Activated CD4-positive, alpha-beta T cell treated with anti-CD3 and anti-CD28 coated beads for 36 hours (primary cell): ENCODE results near the gene TTLL10. TPM values are rescaled to one million over a fixed set of nuclear protein-coding genes. Genes with fewer than 3 reads are reported as not detected.
"Not testable (repeated sequence)": the region's sequence is repeated elsewhere in the genome, so short reads cannot be mapped to it uniquely, and the experiment has no call there.

ENCODE experiments used
- ATAC-seq: fragments of 200-7000 bp; cut with Tn5 transposase; one replicate; pipeline ENCODE4 v1.10.0; 2021; ENCODE audit warnings: mild to moderate bottlenecking, moderate library complexity
- CTCF ChIA-PET: fragments of 350-600 bp; sonication (Branson Sonifier 250); formaldehyde crosslinking; loops from one replicate; lab custom pipeline; 2021; ENCODE audit warnings: antibody characterized with exemption; lab: Charles Lee
- POLR2A ChIA-PET: fragments of 350-600 bp; sonication (Branson Sonifier 250); formaldehyde crosslinking; loops from one replicate; lab custom pipeline; 2021; ENCODE audit warnings: antibody characterized with exemption, inconsistent platforms; lab: Charles Lee
- DNase-seq: peaks from one replicate; pipeline ENCODE4 v3.0.0-alpha.2; 2020
- H3K27ac Mint-ChIP-seq: one replicate; pipeline ENCODE4 v1.8.0; 2021; ENCODE audit warnings: mixed read lengths
- H3K27me3 Mint-ChIP-seq: one replicate; pipeline ENCODE4 v1.8.0; 2021; ENCODE audit warnings: mixed read lengths
- H3K36me3 Mint-ChIP-seq: one replicate; pipeline ENCODE4 v1.8.0; 2021; ENCODE audit warnings: low read depth, mixed read lengths
- H3K4me1 Mint-ChIP-seq: one replicate; pipeline ENCODE4 v1.8.0; 2021; ENCODE audit warnings: mixed read lengths
- H3K4me3 Mint-ChIP-seq: one replicate; pipeline ENCODE4 v1.8.0; 2021; ENCODE audit warnings: mild to moderate bottlenecking, moderate library complexity, mixed read lengths
- H3K9me3 Mint-ChIP-seq: one replicate; pipeline ENCODE4 v1.8.0; 2021; ENCODE audit warnings: low read depth, mixed read lengths
- intact Hi-C, 2 experiments: fragments of 100-400 bp; cut with DNase I in 1 of 2; cut with micrococcal nuclease in 1 of 2; formaldehyde crosslinking; loops; one replicate each; pipeline versions ENCODE4 v1.14.2 to v1.15.1; 2022 to 2024; cut with DNase I, micrococcal nuclease
- total RNA-seq, 2 experiments: library from RNA; stranded (reverse); gene quantifications; one replicate each; pipeline ENCODE4 v1.2.3, GENCODE V29; 2021

Gene TTLL10
- total RNA-seq, 2 experiments from 2014 or later = not detected

DNA sequence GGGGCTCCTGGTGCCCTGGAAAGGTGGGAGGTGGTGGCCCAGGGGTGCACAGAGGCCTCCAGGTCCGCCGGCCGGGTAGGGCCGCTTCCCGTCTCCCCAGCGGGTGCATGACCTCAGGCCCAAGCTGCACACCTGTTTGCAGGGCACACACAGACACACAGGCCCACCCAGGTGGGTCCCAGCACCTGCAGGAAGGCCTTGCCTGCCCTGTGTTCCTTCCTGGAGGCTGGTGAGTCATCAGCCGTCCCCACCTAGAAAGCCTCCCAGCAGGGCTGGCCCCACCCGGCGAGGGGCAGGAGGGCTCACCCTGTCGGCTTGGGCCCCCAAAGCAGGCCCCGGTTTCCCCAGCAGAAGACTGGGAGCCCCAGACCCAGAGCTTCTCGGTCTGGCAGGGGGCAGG lies 23.6 kb upstream of the TTLL10 start:
- CTCF ChIA-PET = interaction anchor here (0.8 kb wide), 1 partner anchor 28 kb away, joined by 3 read pairs; no protein-coding TSS in a partner anchor
- Mint-ChIP-seq H3K27ac (no peak overlapping the region), H3K9me3 (peaks cover 19% of the 10 kb centered on the region), H3K36me3 (no peaks in the 10 kb centered on the region), H3K27me3 (no peaks in the 10 kb centered on the region), H3K4me1 (peaks cover 3% of the 10 kb centered on the region), H3K4me3 (no peak overlapping the region)
- ATAC-seq = no peak
- POLR2A ChIA-PET = no interaction called here
- intact Hi-C loops = no loop called here
- no peak for DNase-seq

DNA sequence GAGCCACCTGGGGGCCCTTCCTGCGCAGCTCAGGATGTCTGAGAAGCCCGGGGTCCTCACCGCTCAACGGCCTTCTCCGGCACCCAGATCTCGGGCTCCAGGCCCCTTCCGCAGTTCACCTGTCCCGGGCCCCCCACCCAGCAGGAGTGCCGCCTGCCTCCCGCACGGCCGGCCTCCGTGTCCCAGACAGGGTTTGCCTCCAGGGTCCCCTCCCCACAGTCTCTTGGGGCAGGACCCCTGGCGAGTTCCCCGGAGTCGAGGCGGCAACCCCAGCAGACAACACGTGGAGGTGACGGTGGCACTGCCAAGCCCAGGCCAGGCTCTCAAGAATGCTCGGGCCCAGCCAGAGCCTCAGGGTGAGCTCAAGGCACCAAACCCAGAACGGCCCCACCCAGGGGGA lies 22.4 kb upstream of the TTLL10 start:
- peaks cover 23% of the 10 kb centered on the region for H3K9me3 Mint-ChIP-seq
- ChIA-PET POLR2A (no interaction called here), CTCF (no interaction called here)
- intact Hi-C loops = no loop called here
- no peak for ATAC-seq
- DNase-seq = no peak
- H3K4me1 Mint-ChIP-seq = no peaks in the 10 kb centered on the region
- no peak overlapping the region for H3K4me3 Mint-ChIP-seq
- H3K36me3 Mint-ChIP-seq = no peaks in the 10 kb centered on the region
- H3K27me3 Mint-ChIP-seq = no peaks in the 10 kb centered on the region
- H3K27ac Mint-ChIP-seq = no peak overlapping the region

DNA sequence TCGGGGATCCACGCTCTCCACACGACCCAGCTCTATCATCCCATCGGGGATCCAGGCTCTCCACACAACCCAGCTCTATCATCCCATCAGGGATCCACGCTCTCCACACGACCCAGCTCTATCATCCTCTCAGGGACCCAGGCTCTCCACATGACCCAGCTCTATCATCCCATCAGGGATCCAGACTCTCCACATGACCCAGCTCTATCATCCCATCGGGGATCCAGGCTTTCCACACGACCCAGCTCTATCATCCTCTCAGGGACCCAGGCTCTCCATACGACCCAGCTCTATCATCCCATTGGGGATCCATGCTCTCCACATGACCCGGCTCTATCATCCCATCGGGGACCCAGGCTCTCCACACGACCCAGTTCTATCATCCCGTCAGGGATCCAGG lies 21.2 kb upstream of the TTLL10 start:
- H3K27ac Mint-ChIP-seq, ATAC-seq, DNase-seq, CTCF ChIA-PET, H3K4me1 Mint-ChIP-seq, H3K27me3 Mint-ChIP-seq, intact Hi-C loops, H3K4me3 Mint-ChIP-seq, H3K36me3 Mint-ChIP-seq, POLR2A ChIA-PET: not testable (repeated sequence)
- H3K9me3 Mint-ChIP-seq = peaks cover 23% of the 10 kb centered on the region

DNA sequence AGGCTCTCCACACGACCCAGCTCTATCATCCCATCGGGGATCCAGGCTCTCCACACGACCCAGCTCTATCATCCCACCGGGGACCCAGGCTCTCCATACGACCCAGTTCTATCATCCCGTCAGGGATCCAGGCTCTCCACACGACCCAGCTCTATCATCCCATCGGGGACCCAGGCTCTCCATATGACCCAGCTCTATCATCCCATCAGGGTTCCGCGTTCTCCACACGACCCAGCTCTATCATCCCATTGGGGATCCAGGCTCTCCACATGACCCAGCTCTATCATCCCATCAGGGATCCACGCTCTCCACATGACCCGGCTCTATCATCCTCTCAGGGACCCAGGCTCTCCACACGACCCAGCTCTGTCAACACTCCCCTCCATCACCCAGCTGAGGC lies 20.5 kb upstream of the TTLL10 start:
- CTCF ChIA-PET, POLR2A ChIA-PET, DNase-seq: not testable (repeated sequence)

DNA sequence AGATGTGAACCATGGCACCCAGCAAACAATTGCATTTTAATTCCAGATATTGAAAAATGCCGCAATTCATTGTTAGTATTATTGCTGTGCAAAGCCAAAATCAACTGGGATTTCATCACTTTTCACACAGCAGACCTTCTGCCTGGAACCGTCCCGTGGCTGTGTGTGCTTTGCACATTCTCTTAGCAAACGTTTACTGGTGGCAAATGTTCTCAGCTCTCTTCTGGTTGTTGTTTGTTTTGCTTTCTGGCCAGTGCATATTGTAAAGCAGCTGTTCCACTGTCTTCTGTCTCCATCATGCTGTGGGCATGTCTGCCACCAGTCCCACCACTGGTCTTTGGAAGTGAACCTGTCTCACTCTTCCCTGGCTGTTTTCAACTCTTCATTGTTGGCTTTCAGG lies 19.8 kb upstream of the TTLL10 start:
- ChIA-PET CTCF (no interaction called here), POLR2A (no interaction called here)
- no peak overlapping the region for H3K27ac Mint-ChIP-seq
- H3K36me3 Mint-ChIP-seq = no peaks in the 10 kb centered on the region
- no peaks in the 10 kb centered on the region for H3K4me1 Mint-ChIP-seq
- ATAC-seq = no peak
- H3K27me3 Mint-ChIP-seq = no peaks in the 10 kb centered on the region
- intact Hi-C loops = no loop called here
- DNase-seq = no peak
- H3K4me3 Mint-ChIP-seq = no peak overlapping the region
- peaks cover 23% of the 10 kb centered on the region for H3K9me3 Mint-ChIP-seq

More for the DNA sequence above, 20.5 kb upstream of the TTLL10 start:
- ATAC-seq, intact Hi-C loops, H3K36me3 Mint-ChIP-seq, H3K4me1 Mint-ChIP-seq, H3K4me3 Mint-ChIP-seq, H3K27me3 Mint-ChIP-seq: not testable (repeated sequence)
- Mint-ChIP-seq H3K9me3 (peaks cover 23% of the 10 kb centered on the region), H3K27ac (peak overlapping the region; percentile 6)

DNA sequence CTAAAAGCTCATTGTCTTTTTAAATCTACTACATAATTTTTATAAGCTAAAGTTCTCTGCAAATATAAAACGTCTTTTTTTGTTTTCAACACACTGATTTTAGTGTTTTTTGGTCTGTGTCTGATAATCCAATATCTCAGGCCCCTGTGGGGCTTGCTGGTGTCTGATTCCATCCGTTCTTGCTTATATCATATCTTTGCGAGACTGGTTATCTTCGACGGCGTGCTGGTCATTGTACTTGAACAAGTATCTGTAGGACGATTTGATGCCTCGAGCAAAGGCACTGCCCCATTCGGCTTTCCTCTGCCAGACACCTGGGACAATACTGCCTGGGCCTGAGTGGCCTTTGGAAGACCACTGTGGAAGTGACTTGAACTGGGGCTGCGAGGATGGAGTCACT lies 18.4 kb upstream of the TTLL10 start:
- POLR2A ChIA-PET = no interaction called here
- H3K27ac Mint-ChIP-seq = peak overlapping the region; percentile 31
- H3K4me3 Mint-ChIP-seq = no peak overlapping the region
- ATAC-seq = no peak
- CTCF ChIA-PET = no interaction called here
- peaks cover 23% of the 10 kb centered on the region for H3K9me3 Mint-ChIP-seq
- intact Hi-C loops = no loop called here
- H3K27me3 Mint-ChIP-seq = no peaks in the 10 kb centered on the region
- no peaks in the 10 kb centered on the region for H3K36me3 Mint-ChIP-seq
- no peaks in the 10 kb centered on the region for H3K4me1 Mint-ChIP-seq
- no peak for DNase-seq

DNA sequence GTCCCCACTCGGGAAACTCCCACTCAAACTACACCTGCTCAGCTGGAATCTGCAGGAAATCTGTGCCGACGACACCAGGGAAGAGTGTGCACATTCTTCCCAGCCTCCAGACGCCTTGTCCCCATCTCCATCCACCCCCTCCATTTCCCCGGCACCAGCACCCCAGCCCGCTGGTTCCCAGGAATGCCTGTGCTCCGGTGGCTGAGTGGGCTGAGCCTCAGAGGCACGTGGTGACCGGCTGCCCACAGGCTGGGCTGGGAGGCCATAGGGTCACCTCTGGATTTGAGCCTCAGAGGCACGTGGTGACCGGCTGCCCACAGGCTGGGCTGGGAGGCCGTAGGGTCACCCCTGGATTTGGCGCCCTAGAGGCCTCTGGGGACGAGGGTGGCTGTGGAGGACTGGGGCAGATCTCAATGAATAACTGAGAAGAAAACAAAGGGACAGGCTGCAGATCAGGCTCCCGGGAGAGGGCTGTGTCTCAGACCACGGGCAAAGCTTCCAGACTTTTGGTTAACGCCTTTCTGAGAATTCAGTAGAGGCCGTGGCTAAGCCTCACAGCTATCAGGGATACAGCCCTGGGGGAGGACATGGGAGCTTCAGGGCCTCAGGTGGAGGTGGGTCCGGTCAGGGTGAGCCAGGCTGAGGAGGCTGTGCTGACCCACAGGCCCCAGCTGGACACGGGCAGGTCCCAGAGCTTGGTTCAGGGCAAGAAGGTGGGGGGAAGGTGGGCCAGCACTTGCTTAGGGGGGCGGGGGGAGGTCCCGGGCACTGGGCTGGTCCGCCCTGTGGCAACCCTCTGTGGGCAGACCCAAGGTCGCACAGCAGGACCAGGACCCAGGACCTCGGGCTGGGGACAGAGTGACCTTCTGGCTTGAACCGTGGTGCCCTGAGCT lies 17.3 kb upstream of the TTLL10 start:
- H3K27ac Mint-ChIP-seq = no peak overlapping the region
- POLR2A ChIA-PET = no interaction called here
- H3K4me3 Mint-ChIP-seq = peak overlapping the region; percentile 30
- ATAC-seq (no peak), DNase-seq (no peak)
- no peaks in the 10 kb centered on the region for H3K4me1 Mint-ChIP-seq
- CTCF ChIA-PET = no interaction called here
- no peaks in the 10 kb centered on the region for H3K36me3 Mint-ChIP-seq
- H3K27me3 Mint-ChIP-seq = no peaks in the 10 kb centered on the region
- H3K9me3 Mint-ChIP-seq = peaks cover 23% of the 10 kb centered on the region
- intact Hi-C loops = loop anchor here in 1 of 2 experiments (1.0 to 2.0 kb wide), 2 partner anchors 40 to 44 kb away; partner anchors contain the start of gene C1orf159

DNA sequence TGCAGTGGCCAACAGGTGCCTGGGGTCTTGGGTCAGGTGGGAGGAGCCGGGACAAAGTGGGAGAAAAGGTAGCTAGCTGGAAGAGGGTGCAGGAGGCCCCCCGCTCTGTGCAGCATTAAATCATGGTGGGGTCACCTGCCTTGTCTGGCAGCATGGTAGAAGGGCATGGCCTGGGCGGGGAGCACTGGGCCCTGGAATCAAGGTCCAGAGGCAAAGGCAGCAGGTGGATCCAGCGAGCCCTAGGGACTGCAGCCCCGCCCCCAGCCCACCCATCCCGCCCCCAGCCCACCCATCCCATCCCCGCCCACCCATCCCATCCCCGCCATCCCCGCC lies 16.7 kb upstream of the TTLL10 start:
- Mint-ChIP-seq H3K9me3 (peaks cover 23% of the 10 kb centered on the region), H3K36me3 (no peaks in the 10 kb centered on the region), H3K4me1 (no peaks in the 10 kb centered on the region), H3K4me3 (peak overlapping the region; percentile 30), H3K27me3 (no peaks in the 10 kb centered on the region), H3K27ac (no peak overlapping the region)
- intact Hi-C loops = loop anchor here in 1 of 2 experiments (1.0 to 2.0 kb wide), 2 partner anchors 41 to 44 kb away; partner anchors contain the start of gene C1orf159
- CTCF ChIA-PET = no interaction called here
- ATAC-seq (no peak), DNase-seq (no peak)
- POLR2A ChIA-PET = no interaction called here

DNA sequence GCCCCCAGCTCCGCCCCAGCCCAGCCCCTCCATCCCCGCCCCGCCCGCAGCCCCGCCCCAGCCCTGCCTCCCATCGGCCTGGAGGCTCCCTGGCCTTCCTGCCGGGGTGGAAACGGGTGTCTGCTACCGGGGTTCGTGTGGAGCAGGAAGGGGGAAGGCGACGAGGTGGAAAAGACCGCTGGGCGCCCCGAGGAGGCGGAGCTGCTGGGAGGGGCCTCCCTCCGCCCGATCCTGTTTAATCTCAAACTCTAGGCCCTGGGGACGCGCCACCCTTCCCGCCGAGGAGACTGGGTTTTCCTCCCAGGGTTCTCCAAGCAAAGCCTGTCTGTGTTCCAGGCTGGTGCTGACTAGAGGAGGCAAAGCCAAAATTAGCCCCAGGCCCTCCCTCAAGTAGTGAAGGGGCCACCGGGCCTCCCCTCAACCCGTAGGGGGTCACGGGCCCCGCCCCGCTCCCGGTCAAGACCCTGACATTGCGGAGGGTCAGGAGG lies 16.2 kb upstream of the TTLL10 start:
- H3K4me1 Mint-ChIP-seq = no peaks in the 10 kb centered on the region
- no peaks in the 10 kb centered on the region for H3K36me3 Mint-ChIP-seq
- peak; percentile 81 for DNase-seq
- H3K27ac Mint-ChIP-seq = peak overlapping the region; percentile 47
- ATAC-seq = peak; percentile 86
- intact Hi-C loops = loop anchor here in 1 of 2 experiments (1.0 to 2.0 kb wide), 2 partner anchors 41 to 43 kb away; partner anchors contain the start of gene C1orf159
- ChIA-PET CTCF (no interaction called here), POLR2A (interaction anchor here (1.5 kb wide), 1 partner anchor 16 kb away, joined by 3 read pairs; the partner anchor contains the start of gene TTLL10)
- peaks cover 19% of the 10 kb centered on the region for H3K9me3 Mint-ChIP-seq
- H3K27me3 Mint-ChIP-seq = no peaks in the 10 kb centered on the region
- peak overlapping the region; percentile 69 for H3K4me3 Mint-ChIP-seq

DNA sequence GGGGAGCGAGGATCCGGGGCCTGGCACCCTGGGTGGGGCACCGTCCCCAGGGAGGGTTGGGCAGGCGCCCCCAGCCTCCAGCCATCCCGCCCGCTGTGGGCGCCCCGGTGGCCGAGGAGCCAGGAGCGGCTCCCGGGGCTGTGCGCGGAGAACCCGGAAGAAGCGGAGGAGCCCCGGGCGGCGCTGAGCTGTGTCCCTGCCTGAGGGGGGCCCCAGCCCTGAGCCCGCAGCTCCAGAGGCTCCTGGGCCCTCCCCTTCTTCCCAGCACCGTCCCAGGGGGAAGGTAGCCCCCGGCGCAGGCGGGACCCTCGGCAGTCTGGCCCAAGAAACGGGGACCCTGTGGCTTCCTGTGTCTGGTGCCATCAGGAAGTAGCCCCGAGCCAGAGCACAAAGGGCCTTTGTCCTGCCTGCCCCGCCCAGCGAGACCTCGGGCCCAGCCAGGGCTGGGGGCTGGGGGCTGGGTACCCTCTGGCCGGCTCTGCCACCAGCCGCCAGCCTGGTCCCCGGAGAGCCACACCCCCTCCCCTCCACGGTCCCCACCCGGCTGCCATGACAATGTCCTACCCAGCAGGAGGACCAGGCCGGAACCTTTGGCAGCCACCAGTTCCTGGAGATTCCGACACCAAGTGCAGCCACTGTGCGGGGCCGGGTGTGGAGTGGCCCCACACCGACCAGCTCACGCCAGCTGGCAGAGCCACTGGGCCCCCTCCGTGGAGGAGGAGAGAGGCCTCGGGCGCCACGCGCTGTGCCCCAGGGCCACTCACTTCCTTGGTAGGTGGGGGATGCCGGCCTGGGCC lies 15.6 kb upstream of the TTLL10 start:
- peak; percentile 52 for DNase-seq
- H3K27ac Mint-ChIP-seq = no peak overlapping the region
- no peaks in the 10 kb centered on the region for H3K4me1 Mint-ChIP-seq
- intact Hi-C loops = loop anchor here in 1 of 2 experiments (1.0 to 2.0 kb wide), 2 partner anchors 42 to 43 kb away; partner anchors contain the start of gene C1orf159
- ATAC-seq = peak; percentile 69
- peak overlapping the region; percentile 36 for H3K4me3 Mint-ChIP-seq
- H3K36me3 Mint-ChIP-seq = no peaks in the 10 kb centered on the region
- ChIA-PET POLR2A (interaction anchor here (1.5 kb wide), 1 partner anchor 16 kb away, joined by 3 read pairs; the partner anchor contains the start of gene TTLL10), CTCF (no interaction called here)
- H3K9me3 Mint-ChIP-seq = peaks cover 12% of the 10 kb centered on the region
- H3K27me3 Mint-ChIP-seq = no peaks in the 10 kb centered on the region

DNA sequence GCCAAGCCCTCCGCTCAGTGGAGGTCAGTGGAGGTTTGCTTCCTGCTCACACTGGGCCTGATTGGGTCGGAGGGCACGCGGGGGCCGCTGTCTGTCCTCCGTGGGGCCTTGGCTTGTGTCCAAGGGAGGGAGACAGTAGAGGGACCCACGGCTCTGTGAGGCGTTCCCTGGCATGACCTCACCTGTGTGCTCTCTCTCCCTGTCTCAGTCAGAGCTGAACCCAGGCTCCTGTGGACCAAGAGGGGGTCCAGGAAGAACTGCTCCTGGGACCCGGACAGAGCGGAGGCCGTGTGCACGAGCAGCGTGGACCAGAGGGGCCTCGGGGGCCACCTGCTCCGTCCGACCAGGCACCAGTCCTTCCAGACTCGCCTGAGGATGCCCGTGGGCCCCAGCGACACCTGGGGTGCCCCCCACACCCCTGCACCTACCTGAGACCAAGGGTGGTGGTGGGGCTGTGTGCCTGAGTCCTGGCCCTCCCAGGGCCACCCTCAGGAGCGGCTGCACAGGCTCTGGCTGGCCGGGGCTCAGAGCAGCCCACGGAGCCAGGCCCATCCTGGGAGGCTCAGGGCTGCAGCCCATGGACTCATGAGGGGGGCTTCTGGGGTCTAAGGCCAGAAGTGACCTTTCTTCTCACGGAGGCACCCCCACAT lies 13.3 kb upstream of the TTLL10 start:
- H3K27me3 Mint-ChIP-seq = no peaks in the 10 kb centered on the region
- intact Hi-C loops = no loop called here
- POLR2A ChIA-PET = no interaction called here

More for the DNA sequence above, 13.3 kb upstream of the TTLL10 start:
- no peak overlapping the region for H3K27ac Mint-ChIP-seq
- H3K4me3 Mint-ChIP-seq = no peak overlapping the region
- peaks cover under 1% of the 10 kb centered on the region for H3K9me3 Mint-ChIP-seq
- CTCF ChIA-PET = interaction anchor here (0.7 kb wide), 1 partner anchor 39 kb away, joined by 6 read pairs; no protein-coding TSS in a partner anchor
- no peak for ATAC-seq
- H3K36me3 Mint-ChIP-seq = no peaks in the 10 kb centered on the region
- no peak for DNase-seq
- no peaks in the 10 kb centered on the region for H3K4me1 Mint-ChIP-seq
